ENCODE data around the gene GNAQ.

GNAQ gene

DNA sequence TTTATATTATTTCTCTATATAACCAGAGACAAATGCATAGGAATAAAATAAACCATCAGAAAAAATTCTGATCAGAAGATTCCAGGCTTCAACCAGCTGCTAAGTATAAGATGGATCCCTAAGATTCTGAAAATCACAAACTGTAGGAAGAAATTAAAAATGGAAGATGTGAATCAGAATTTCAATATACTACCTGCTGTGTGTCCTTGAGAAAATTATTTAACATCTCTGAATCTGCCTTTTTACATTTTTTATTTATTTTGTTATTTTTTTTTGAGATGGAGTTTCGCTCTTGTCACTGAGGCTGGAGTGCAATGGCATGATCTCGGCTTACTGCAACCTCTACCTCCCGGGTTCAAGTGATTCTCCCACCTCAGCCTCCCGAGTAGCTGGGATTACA lies 187.2 kb downstream of the GNAQ start:
- Histone ChIP-seq H3K9me3 (ENCODE audit: insufficient read depth, low read length, severe bottlenecking) (no peaks in the 10 kb centered on the region), H3K27me3 (ENCODE audit: insufficient read depth, low read length, poor library complexity) (no peaks in the 10 kb centered on the region), H3K4me1 (ENCODE audit: insufficient read depth, low read length) (peaks cover 34% of the 10 kb centered on the region), H2AFZ (ENCODE audit: low read depth, low read length) (no peak overlapping the region), H3K4me2 (ENCODE audit: insufficient read depth, low read length) (no peak overlapping the region), H4K20me1 (ENCODE audit: insufficient read depth, low read length) (peaks cover 27% of the 10 kb centered on the region), H3K36me3 (ENCODE audit: insufficient read depth, low read length) (no peaks in the 10 kb centered on the region; the same call in 1 of the 2 replicates), H3K4me3 (ENCODE audit: low read depth in 1 of 2, low read length in 2 of 2) (no peak overlapping the region), H3K27ac (ENCODE audit: low read length) (no peak overlapping the region), H3K9ac (ENCODE audit: low read depth, low read length) (no peak overlapping the region), H3K79me2 (ENCODE audit: insufficient read depth, low read length) (peaks cover 93% of the 10 kb centered on the region)
- DNase-seq (no peak), ATAC-seq (ENCODE audit: insufficient read depth, low read depth) (no peak)
- no peak for TF ChIP-seq EZH2 (IDR thresholded peaks at IDR 0.05; ENCODE audit: borderline replicate concordance, low read depth, low read length, severe bottlenecking)

DNA sequence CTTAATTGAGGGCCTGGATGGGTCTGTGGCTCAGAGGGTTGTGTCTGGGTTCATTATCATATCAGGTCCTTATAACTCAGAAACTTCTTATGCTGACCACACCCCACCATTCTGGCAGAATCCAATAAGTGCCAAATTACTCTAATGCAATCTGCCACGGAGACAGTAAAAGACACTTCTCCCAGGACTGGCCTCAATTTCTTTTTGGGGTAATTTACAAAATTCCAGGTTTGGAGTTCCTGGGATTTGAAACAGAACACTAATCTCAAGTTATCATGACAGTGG lies 187.8 kb downstream of the GNAQ start:
- peaks cover 95% of the 10 kb centered on the region for H3K79me2 ChIP-seq (ENCODE audit: insufficient read depth, low read length)
- H3K4me3 ChIP-seq (ENCODE audit: low read depth in 1 of 2, low read length in 2 of 2): no peak overlapping the region
- H2AFZ ChIP-seq (ENCODE audit: low read depth, low read length): no peak overlapping the region
- peaks cover 28% of the 10 kb centered on the region for H3K4me1 ChIP-seq (ENCODE audit: insufficient read depth, low read length)
- H3K9ac ChIP-seq (ENCODE audit: low read depth, low read length): no peak overlapping the region
- no peaks in the 10 kb centered on the region; the same call in 1 of the 2 replicates for H3K36me3 ChIP-seq (ENCODE audit: insufficient read depth, low read length)
- 0 out of 2 replicates have a peak overlapping the region, but pooled peaks have one; percentile 30 for H3K27ac ChIP-seq (ENCODE audit: low read length)
- H3K4me2 ChIP-seq (ENCODE audit: insufficient read depth, low read length): no peak overlapping the region
- ATAC-seq (ENCODE audit: insufficient read depth, low read depth) (no peak), DNase-seq (no peak)
- H3K27me3 ChIP-seq (ENCODE audit: insufficient read depth, low read length, poor library complexity): no peaks in the 10 kb centered on the region
- peaks cover 24% of the 10 kb centered on the region for H4K20me1 ChIP-seq (ENCODE audit: insufficient read depth, low read length)
- no peaks in the 10 kb centered on the region for H3K9me3 ChIP-seq (ENCODE audit: insufficient read depth, low read length, severe bottlenecking)
- TF ChIP-seq EZH2 (IDR thresholded peaks at IDR 0.05; ENCODE audit: borderline replicate concordance, low read depth, low read length, severe bottlenecking): no peak
- TF ChIP-seq, protein P1, sequence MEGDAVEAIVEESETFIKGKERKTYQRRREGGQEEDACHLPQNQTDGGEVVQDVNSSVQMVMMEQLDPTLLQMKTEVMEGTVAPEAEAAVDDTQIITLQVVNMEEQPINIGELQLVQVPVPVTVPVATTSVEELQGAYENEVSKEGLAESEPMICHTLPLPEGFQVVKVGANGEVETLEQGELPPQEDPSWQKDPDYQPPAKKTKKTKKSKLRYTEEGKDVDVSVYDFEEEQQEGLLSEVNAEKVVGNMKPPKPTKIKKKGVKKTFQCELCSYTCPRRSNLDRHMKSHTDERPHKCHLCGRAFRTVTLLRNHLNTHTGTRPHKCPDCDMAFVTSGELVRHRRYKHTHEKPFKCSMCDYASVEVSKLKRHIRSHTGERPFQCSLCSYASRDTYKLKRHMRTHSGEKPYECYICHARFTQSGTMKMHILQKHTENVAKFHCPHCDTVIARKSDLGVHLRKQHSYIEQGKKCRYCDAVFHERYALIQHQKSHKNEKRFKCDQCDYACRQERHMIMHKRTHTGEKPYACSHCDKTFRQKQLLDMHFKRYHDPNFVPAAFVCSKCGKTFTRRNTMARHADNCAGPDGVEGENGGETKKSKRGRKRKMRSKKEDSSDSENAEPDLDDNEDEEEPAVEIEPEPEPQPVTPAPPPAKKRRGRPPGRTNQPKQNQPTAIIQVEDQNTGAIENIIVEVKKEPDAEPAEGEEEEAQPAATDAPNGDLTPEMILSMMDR (IDR thresholded peaks at IDR 0.05; ENCODE audit: borderline replicate concordance, extremely low read depth, low read length, poor library complexity, severe bottlenecking): no peak

DNA sequence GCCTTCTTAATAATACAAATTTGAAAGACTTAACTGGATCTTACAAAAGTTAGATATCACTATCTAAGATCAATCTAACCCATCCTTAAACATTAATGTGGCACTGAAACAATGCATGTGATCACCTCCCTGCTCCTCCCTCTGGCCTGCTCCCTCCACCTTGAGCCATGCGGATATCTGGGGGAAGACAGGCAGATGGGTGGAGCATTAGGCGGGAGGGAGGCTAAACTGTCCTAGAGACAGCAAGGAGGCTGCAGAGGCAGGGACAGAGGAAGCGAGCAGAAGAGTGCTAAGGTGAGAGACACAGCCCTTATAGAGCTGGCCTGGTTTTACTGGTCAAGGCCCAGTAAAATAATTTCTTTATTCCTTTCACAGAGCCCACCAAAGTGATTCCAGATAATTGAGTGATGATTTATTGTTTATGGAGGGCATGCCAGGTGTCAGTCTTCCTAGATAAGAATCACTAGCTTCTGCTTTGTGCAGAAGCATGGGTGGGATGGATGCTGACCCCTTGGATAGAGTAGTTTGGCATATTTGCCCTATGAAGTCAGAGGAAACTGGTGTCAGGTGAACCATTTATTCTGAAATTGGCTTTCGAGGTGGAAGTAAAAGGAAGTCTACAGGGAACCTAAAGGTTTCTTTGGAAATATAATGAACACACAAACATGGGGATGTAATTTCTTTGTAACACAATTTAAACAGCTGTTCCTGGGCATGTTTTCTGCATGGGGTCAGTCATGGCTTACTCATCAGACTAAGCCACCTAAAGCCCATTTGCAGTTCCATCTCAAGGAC lies 188.3 kb downstream of the GNAQ start:
- DNase-seq: no peak
- H2AFZ ChIP-seq (ENCODE audit: low read depth, low read length): no peak overlapping the region

DNA sequence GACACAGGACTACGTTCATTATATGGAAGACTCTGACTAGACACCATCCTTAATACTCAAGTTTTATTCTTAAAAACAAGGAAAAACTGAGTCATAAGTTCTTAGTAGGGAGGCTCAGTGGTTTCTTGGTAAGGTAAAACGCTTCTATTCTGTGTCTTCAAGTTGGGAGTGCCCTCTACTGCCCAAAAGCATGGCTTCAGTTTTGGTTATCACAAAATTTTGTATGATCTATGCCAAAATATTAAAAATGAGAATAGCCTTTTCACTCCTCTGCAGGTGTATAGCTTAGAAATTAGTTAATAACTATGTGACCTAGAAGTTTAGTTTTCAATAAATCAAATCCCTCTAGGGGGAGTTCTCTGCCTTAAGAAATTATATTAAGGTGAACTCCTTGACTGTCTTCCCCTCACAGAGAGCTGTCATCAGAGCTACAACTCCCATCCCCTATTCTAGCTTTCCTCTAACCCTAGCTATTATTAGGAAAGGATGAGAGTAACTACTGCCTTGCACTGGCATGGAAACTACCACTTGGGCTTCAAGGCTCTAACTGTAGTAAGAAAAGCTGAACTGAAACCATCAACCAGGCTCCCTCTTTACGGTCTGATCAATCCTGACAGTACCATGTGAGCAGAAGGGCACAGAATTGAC lies 189.7 kb downstream of the GNAQ start:
- Histone ChIP-seq H3K4me2 (ENCODE audit: insufficient read depth, low read length) (no peak overlapping the region), H4K20me1 (ENCODE audit: insufficient read depth, low read length) (peaks cover 12% of the 10 kb centered on the region; the same call in 1 of the 2 replicates), H3K9ac (ENCODE audit: low read depth, low read length) (no peak overlapping the region), H3K79me2 (ENCODE audit: insufficient read depth, low read length) (peaks cover 83% of the 10 kb centered on the region), H3K27me3 (ENCODE audit: insufficient read depth, low read length, poor library complexity) (no peaks in the 10 kb centered on the region), H3K36me3 (ENCODE audit: insufficient read depth, low read length) (no peaks in the 10 kb centered on the region; the same call in 1 of the 2 replicates), H3K4me3 (ENCODE audit: low read depth in 1 of 2, low read length in 2 of 2) (no peak overlapping the region), H3K9me3 (ENCODE audit: insufficient read depth, low read length, severe bottlenecking) (no peaks in the 10 kb centered on the region), H3K4me1 (ENCODE audit: insufficient read depth, low read length) (peaks cover 9% of the 10 kb centered on the region), H3K27ac (ENCODE audit: low read length) (0 out of 2 replicates have a peak overlapping the region, but pooled peaks have one; percentile 3), H2AFZ (ENCODE audit: low read depth, low read length) (no peak overlapping the region)
- no peak for DNase-seq
- TF ChIP-seq, protein P1 (IDR thresholded peaks at IDR 0.05; ENCODE audit: borderline replicate concordance, extremely low read depth, low read length, poor library complexity, severe bottlenecking): peak; percentile 28
- no peak for TF ChIP-seq EZH2 (IDR thresholded peaks at IDR 0.05; ENCODE audit: borderline replicate concordance, low read depth, low read length, severe bottlenecking)
- ATAC-seq (ENCODE audit: insufficient read depth, low read depth): peak; percentile 73

More for the DNA sequence above, 188.3 kb downstream of the GNAQ start:
- Histone ChIP-seq H3K9ac (ENCODE audit: low read depth, low read length) (no peak overlapping the region), H3K4me1 (ENCODE audit: insufficient read depth, low read length) (peaks cover 23% of the 10 kb centered on the region), H4K20me1 (ENCODE audit: insufficient read depth, low read length) (peaks cover 20% of the 10 kb centered on the region), H3K4me2 (ENCODE audit: insufficient read depth, low read length) (no peak overlapping the region), H3K27ac (ENCODE audit: low read length) (peak overlapping the region; percentile 33; the same call in 1 of the 2 replicates), H3K9me3 (ENCODE audit: insufficient read depth, low read length, severe bottlenecking) (no peaks in the 10 kb centered on the region), H3K36me3 (ENCODE audit: insufficient read depth, low read length) (no peaks in the 10 kb centered on the region; the same call in 1 of the 2 replicates), H3K4me3 (ENCODE audit: low read depth in 1 of 2, low read length in 2 of 2) (no peak overlapping the region), H3K79me2 (ENCODE audit: insufficient read depth, low read length) (peaks cover 93% of the 10 kb centered on the region), H3K27me3 (ENCODE audit: insufficient read depth, low read length, poor library complexity) (no peaks in the 10 kb centered on the region)
- no peak for ATAC-seq (ENCODE audit: insufficient read depth, low read depth)
- no peak for TF ChIP-seq EZH2 (IDR thresholded peaks at IDR 0.05; ENCODE audit: borderline replicate concordance, low read depth, low read length, severe bottlenecking)

Data from DND-41 (cell line).